ENCODE results near the gene CPA4.

DNA sequence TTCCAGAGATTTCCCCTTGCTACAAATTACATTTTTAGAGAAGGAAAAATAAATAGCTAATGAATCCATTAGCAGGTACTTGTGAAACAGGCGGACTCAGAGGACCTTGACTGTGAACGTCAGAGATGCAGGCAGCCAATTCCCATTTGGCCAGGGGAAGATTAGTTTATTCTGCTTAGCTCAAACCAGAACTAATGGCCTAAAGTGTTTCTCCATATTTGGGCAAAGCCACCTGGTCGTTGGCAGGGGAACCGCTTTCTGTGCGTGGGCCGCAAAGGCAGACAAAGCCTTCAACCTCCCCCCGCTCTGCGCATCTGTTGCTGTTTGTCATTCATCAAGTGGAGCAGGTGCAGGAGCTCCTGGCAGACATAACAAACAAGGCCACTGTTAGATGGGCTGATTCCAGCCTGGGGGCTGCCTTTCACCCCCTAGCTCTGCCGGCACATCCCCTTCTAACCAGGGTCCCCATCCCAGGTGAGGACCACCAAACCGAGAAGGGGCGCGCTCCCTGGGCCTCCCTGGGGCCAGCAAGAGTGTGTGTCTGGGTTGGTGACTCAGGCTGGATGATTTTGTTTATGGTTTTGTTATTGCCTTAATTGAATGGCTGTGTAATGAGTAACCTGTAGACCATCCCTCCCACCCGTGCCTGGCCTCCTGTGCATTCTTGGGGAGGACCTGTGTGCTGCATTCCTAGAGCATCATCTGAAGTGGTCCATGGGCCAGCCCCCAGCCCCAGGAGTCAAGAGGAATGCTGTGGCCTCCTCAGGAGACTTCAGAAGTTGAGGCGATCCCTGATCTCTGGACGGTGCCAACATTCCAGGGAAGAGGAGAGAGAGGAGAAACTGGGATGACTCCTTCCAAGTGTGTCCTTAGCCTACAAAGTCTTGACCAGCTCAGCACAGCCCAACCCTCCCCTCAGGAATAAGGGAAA is 72.8 kb downstream of the CPA4 start:
- TF ChIP-seq, protein P1, sequence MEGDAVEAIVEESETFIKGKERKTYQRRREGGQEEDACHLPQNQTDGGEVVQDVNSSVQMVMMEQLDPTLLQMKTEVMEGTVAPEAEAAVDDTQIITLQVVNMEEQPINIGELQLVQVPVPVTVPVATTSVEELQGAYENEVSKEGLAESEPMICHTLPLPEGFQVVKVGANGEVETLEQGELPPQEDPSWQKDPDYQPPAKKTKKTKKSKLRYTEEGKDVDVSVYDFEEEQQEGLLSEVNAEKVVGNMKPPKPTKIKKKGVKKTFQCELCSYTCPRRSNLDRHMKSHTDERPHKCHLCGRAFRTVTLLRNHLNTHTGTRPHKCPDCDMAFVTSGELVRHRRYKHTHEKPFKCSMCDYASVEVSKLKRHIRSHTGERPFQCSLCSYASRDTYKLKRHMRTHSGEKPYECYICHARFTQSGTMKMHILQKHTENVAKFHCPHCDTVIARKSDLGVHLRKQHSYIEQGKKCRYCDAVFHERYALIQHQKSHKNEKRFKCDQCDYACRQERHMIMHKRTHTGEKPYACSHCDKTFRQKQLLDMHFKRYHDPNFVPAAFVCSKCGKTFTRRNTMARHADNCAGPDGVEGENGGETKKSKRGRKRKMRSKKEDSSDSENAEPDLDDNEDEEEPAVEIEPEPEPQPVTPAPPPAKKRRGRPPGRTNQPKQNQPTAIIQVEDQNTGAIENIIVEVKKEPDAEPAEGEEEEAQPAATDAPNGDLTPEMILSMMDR (conservative IDR thresholded peaks at IDR 0.05): no peak
- TF ChIP-seq ZFX (IDR thresholded peaks at IDR 0.05): no peak

Measured in C4-2B (cell line).